GM19463 (cell line): ENCODE measurements around the gene CFAP77.

ENCODE experiments used
- ATAC-seq: cut with Tn5 transposase; IDR thresholded peaks from one replicate; pipeline ENCODE4 v1.9.1; 2021; ENCODE audit warnings: mild to moderate bottlenecking, moderate library complexity; ENCODE audit not compliant: unreplicated experiment

The CFAP77 gene

GRCh38 chr9:132486706-132487350, 76.8 kb downstream of the CFAP77 start:
- no peak for ATAC-seq

- ATAC-seq: no peak
Measured at GRCh38 chr9:132487351-132487791, 77.4 kb downstream of the CFAP77 start.

GRCh38 chr9:132487980-132488535, 78.0 kb downstream of the CFAP77 start:
- no peak for ATAC-seq

- ATAC-seq: no peak
Measured at GRCh38 chr9:132488626-132489025, 78.6 kb downstream of the CFAP77 start.

GRCh38 chr9:132489536-132489935, 79.5 kb downstream of the CFAP77 start:
- no peak for ATAC-seq

- ATAC-seq: no peak
Measured at GRCh38 chr9:132494857-132495256, 84.8 kb downstream of the CFAP77 start.

GRCh38 chr9:132497731-132498130, 87.7 kb downstream of the CFAP77 start:
- no peak for ATAC-seq

GRCh38 chr9:132498531-132499210, 88.7 kb downstream of the CFAP77 start:
- no peak for ATAC-seq

- no peak for ATAC-seq
Measured at GRCh38 chr9:132499251-132499650, 89.2 kb downstream of the CFAP77 start.

- ATAC-seq: no peak
Measured at GRCh38 chr9:132500193-132500592, 90.2 kb downstream of the CFAP77 start.

- ATAC-seq: no peak
Measured at GRCh38 chr9:132502480-132502879, 92.5 kb downstream of the CFAP77 start.

- no peak for ATAC-seq
Measured at GRCh38 chr9:132503116-132503515, 93.1 kb downstream of the CFAP77 start.

GRCh38 chr9:132504488-132504887, 94.5 kb downstream of the CFAP77 start:
- ATAC-seq: no peak

- ATAC-seq: no peak
Measured at GRCh38 chr9:132505991-132506655, 96.1 kb downstream of the CFAP77 start.

GRCh38 chr9:132506977-132507669, 97.1 kb downstream of the CFAP77 start:
- no peak for ATAC-seq

- ATAC-seq: no peak
Measured at GRCh38 chr9:132507670-132508469, 97.9 kb downstream of the CFAP77 start.

GRCh38 chr9:132509928-132510874, 100.2 kb downstream of the CFAP77 start:
- ATAC-seq: no peak

GRCh38 chr9:132511191-132511999, 101.4 kb downstream of the CFAP77 start:
- ATAC-seq: no peak
